ENCODE results near the gene HAAO. TPM values are rescaled to one million over a fixed set of nuclear protein-coding genes. Genes with fewer than 3 reads are reported as not detected.
"Not testable (repeated sequence)": the region's sequence is repeated elsewhere in the genome, so short reads cannot be mapped to it uniquely, and the experiment has no call there.

Gene HAAO
- total and polyA plus RNA-seq, 3 experiments from 2014 or later = 0.27 to 0.35 TPM; not detected in 1

- CTCF ChIA-PET = interaction anchor here (0.9 to 1.0 kb wide), 2 partner anchors 15 to 67 kb away, joined by 3 read pairs; no protein-coding TSS in a partner anchor
- H3K27me3 ChIP-seq (ENCODE audit: insufficient read depth, low read length, poor library complexity, severe bottlenecking) = no peaks in the 10 kb centered on the region
- POLR2A ChIA-PET = no interaction called here
- H3K27ac Mint-ChIP-seq = no peak overlapping the region
- H3K4me1 Mint-ChIP-seq = no peaks in the 10 kb centered on the region
- no peak for DNase-seq
- peaks cover 23 to 42% (median 25%) of the 10 kb centered on the region in 3 donors for H3K36me3 Mint-ChIP-seq
- no peak overlapping the region for H3K4me3 ChIP-seq (ENCODE audit: low read length)
- H3K4me1 ChIP-seq (ENCODE audit: insufficient read depth, low read length) = no peaks in the 10 kb centered on the region
- H3K27ac ChIP-seq (ENCODE audit: low read depth, low read length) = no peak overlapping the region
- H3K27me3 Mint-ChIP-seq = no peaks in the 10 kb centered on the region
- H3K36me3 ChIP-seq (ENCODE audit: insufficient read depth, low read length) = no peaks in the 10 kb centered on the region
- H3K9me3 ChIP-seq (ENCODE audit: low read length) = no peaks in the 10 kb centered on the region
- H3K4me3 Mint-ChIP-seq = no peak overlapping the region
- peaks cover 0 to 6% (median 3%) of the 10 kb centered on the region in 5 donors for H3K9me3 Mint-ChIP-seq
Observed at GRCh38 chr2:42742740-42743658, 49.4 kb downstream of the HAAO start.

- H3K36me3 Mint-ChIP-seq = peaks cover 35 to 50% (median 44%) of the 10 kb centered on the region in 3 donors
- CTCF ChIA-PET = no interaction called here
- H3K27ac Mint-ChIP-seq = no peak overlapping the region
Observed at GRCh38 chr2:42741140-42741539, 51.2 kb downstream of the HAAO start.

GRCh38 chr2:42736598-42737322, 55.6 kb downstream of the HAAO start:
- Histone ChIP-seq H3K27ac (ENCODE audit: low read depth, low read length) (no peak overlapping the region), H3K9me3 (ENCODE audit: low read length) (no peaks in the 10 kb centered on the region), H3K27me3 (ENCODE audit: insufficient read depth, low read length, poor library complexity, severe bottlenecking) (no peaks in the 10 kb centered on the region), H3K4me1 (ENCODE audit: insufficient read depth, low read length) (no peaks in the 10 kb centered on the region), H3K4me3 (ENCODE audit: low read length) (no peak overlapping the region), H3K36me3 (ENCODE audit: insufficient read depth, low read length) (no peaks in the 10 kb centered on the region)
- CTCF ChIA-PET = no interaction called here
- Mint-ChIP-seq H3K27me3 (peaks cover 0 to 1% of the 10 kb centered on the region in 2 donors), H3K9me3 (peaks cover 29 to 38% (median 35%) of the 10 kb centered on the region in 5 donors), H3K36me3 (peaks cover 51 to 86% (median 86%) of the 10 kb centered on the region in 3 donors), H3K27ac (no peak overlapping the region), H3K4me1 (no peaks in the 10 kb centered on the region), H3K4me3 (no peak overlapping the region)
- POLR2A ChIA-PET = no interaction called here
- no peak for DNase-seq

More at GRCh38 chr2:42741140-42741539, 51.2 kb downstream of the HAAO start:
- no peak for DNase-seq
- H3K27ac ChIP-seq (ENCODE audit: low read depth, low read length) = no peak overlapping the region
- Mint-ChIP-seq H3K27me3 (no peaks in the 10 kb centered on the region), H3K9me3 (peaks cover 1 to 13% (median 6%) of the 10 kb centered on the region in 5 donors), H3K4me1 (no peaks in the 10 kb centered on the region), H3K4me3 (no peak overlapping the region)
- H3K27me3 ChIP-seq (ENCODE audit: insufficient read depth, low read length, poor library complexity, severe bottlenecking) = no peaks in the 10 kb centered on the region
- no peaks in the 10 kb centered on the region for H3K36me3 ChIP-seq (ENCODE audit: insufficient read depth, low read length)
- H3K4me1 ChIP-seq (ENCODE audit: insufficient read depth, low read length) = no peaks in the 10 kb centered on the region
- POLR2A ChIA-PET = no interaction called here
- no peaks in the 10 kb centered on the region for H3K9me3 ChIP-seq (ENCODE audit: low read length)
- no peak overlapping the region for H3K4me3 ChIP-seq (ENCODE audit: low read length)

GRCh38 chr2:42733852-42734251, 58.5 kb downstream of the HAAO start:
- no peaks in the 10 kb centered on the region for H3K27me3 ChIP-seq (ENCODE audit: insufficient read depth, low read length, poor library complexity, severe bottlenecking)
- no peaks in the 10 kb centered on the region for H3K4me1 ChIP-seq (ENCODE audit: insufficient read depth, low read length)
- no peak overlapping the region for H3K4me3 ChIP-seq (ENCODE audit: low read length)
- POLR2A ChIA-PET = no interaction called here
- H3K27me3 Mint-ChIP-seq = peaks cover 0 to 1% of the 10 kb centered on the region in 2 donors
- CTCF ChIA-PET = no interaction called here
- no peaks in the 10 kb centered on the region for H3K36me3 ChIP-seq (ENCODE audit: insufficient read depth, low read length)
- no peak for DNase-seq
- no peak overlapping the region for H3K27ac ChIP-seq (ENCODE audit: low read depth, low read length)
- no peak overlapping the region for H3K4me3 Mint-ChIP-seq
- no peaks in the 10 kb centered on the region for H3K9me3 ChIP-seq (ENCODE audit: low read length)
- peaks cover 52 to 94% (median 84%) of the 10 kb centered on the region in 3 donors for H3K36me3 Mint-ChIP-seq
- H3K27ac Mint-ChIP-seq = no peak overlapping the region
- no peaks in the 10 kb centered on the region for H3K4me1 Mint-ChIP-seq
- H3K9me3 Mint-ChIP-seq = peaks cover 33 to 46% (median 42%) of the 10 kb centered on the region in 5 donors

GRCh38 chr2:42731316-42731715, 61.1 kb downstream of the HAAO start:
- Mint-ChIP-seq H3K36me3 (peaks cover 50 to 76% (median 76%) of the 10 kb centered on the region in 3 donors), H3K27ac (peak overlapping the region in 1 of 8 donors; percentile 49), H3K9me3 (peaks cover 29 to 42% (median 36%) of the 10 kb centered on the region in 5 donors)
- H3K27me3 ChIP-seq (ENCODE audit: insufficient read depth, low read length, poor library complexity, severe bottlenecking); H3K27ac ChIP-seq (ENCODE audit: low read depth, low read length); H3K4me3 Mint-ChIP-seq; H3K4me1 ChIP-seq (ENCODE audit: insufficient read depth, low read length); H3K4me1 Mint-ChIP-seq; H3K9me3 ChIP-seq (ENCODE audit: low read length); CTCF ChIA-PET; H3K27me3 Mint-ChIP-seq; DNase-seq; H3K36me3 ChIP-seq (ENCODE audit: insufficient read depth, low read length); H3K4me3 ChIP-seq (ENCODE audit: low read length); POLR2A ChIA-PET: not testable (repeated sequence)

- no peaks in the 10 kb centered on the region for H3K27me3 Mint-ChIP-seq
Observed at GRCh38 chr2:42726680-42727079, 65.7 kb downstream of the HAAO start.

GRCh38 chr2:42725657-42726056, 66.7 kb downstream of the HAAO start:
- no peak for DNase-seq
- no peaks in the 10 kb centered on the region for H3K36me3 ChIP-seq (ENCODE audit: insufficient read depth, low read length)
- Mint-ChIP-seq H3K4me3 (no peak overlapping the region), H3K9me3 (peaks cover 3 to 11% (median 8%) of the 10 kb centered on the region in 5 donors), H3K27ac (no peak overlapping the region), H3K4me1 (no peaks in the 10 kb centered on the region), H3K36me3 (peaks cover 20 to 45% (median 24%) of the 10 kb centered on the region in 3 donors), H3K27me3 (no peaks in the 10 kb centered on the region)
- POLR2A ChIA-PET = no interaction called here
- no peak overlapping the region for H3K4me3 ChIP-seq (ENCODE audit: low read length)
- no peaks in the 10 kb centered on the region for H3K27me3 ChIP-seq (ENCODE audit: insufficient read depth, low read length, poor library complexity, severe bottlenecking)
- H3K27ac ChIP-seq (ENCODE audit: low read depth, low read length) = no peak overlapping the region
- no peaks in the 10 kb centered on the region for H3K4me1 ChIP-seq (ENCODE audit: insufficient read depth, low read length)
- no peaks in the 10 kb centered on the region for H3K9me3 ChIP-seq (ENCODE audit: low read length)
- CTCF ChIA-PET = no interaction called here

More at GRCh38 chr2:42726680-42727079, 65.7 kb downstream of the HAAO start:
- H3K36me3 ChIP-seq (ENCODE audit: insufficient read depth, low read length) = no peaks in the 10 kb centered on the region
- ChIA-PET CTCF (no interaction called here), POLR2A (no interaction called here)
- no peak for DNase-seq
- H3K9me3 Mint-ChIP-seq = peaks cover 6 to 11% (median 8%) of the 10 kb centered on the region in 5 donors
- no peak overlapping the region for H3K4me3 Mint-ChIP-seq
- H3K4me3 ChIP-seq (ENCODE audit: low read length) = no peak overlapping the region
- no peaks in the 10 kb centered on the region for H3K4me1 Mint-ChIP-seq
- no peaks in the 10 kb centered on the region for H3K27me3 ChIP-seq (ENCODE audit: insufficient read depth, low read length, poor library complexity, severe bottlenecking)
- H3K36me3 Mint-ChIP-seq = peaks cover 25 to 52% (median 34%) of the 10 kb centered on the region in 3 donors
- H3K4me1 ChIP-seq (ENCODE audit: insufficient read depth, low read length) = no peaks in the 10 kb centered on the region
- no peak overlapping the region for H3K27ac ChIP-seq (ENCODE audit: low read depth, low read length)
- no peaks in the 10 kb centered on the region for H3K9me3 ChIP-seq (ENCODE audit: low read length)
- no peak overlapping the region for H3K27ac Mint-ChIP-seq

- no peaks in the 10 kb centered on the region for H3K27me3 Mint-ChIP-seq
- H3K27me3 ChIP-seq (ENCODE audit: insufficient read depth, low read length, poor library complexity, severe bottlenecking) = no peaks in the 10 kb centered on the region
- ChIA-PET CTCF (no interaction called here), POLR2A (no interaction called here)
- peaks cover 0 to 5% (median 4%) of the 10 kb centered on the region in 5 donors for H3K9me3 Mint-ChIP-seq
- no peak for DNase-seq
- H3K36me3 Mint-ChIP-seq = peaks cover 16 to 42% (median 18%) of the 10 kb centered on the region in 3 donors
- H3K4me1 Mint-ChIP-seq = no peaks in the 10 kb centered on the region
- H3K27ac ChIP-seq (ENCODE audit: low read depth, low read length) = no peak overlapping the region
- no peaks in the 10 kb centered on the region for H3K36me3 ChIP-seq (ENCODE audit: insufficient read depth, low read length)
- H3K9me3 ChIP-seq (ENCODE audit: low read length) = no peaks in the 10 kb centered on the region
- no peaks in the 10 kb centered on the region for H3K4me1 ChIP-seq (ENCODE audit: insufficient read depth, low read length)
- H3K27ac Mint-ChIP-seq = no peak overlapping the region
- no peak overlapping the region for H3K4me3 ChIP-seq (ENCODE audit: low read length)
- no peak overlapping the region for H3K4me3 Mint-ChIP-seq
Observed at GRCh38 chr2:42724886-42725285, 67.5 kb downstream of the HAAO start.
